ENCODE data around the gene BANF2. TPM values are rescaled to one million over a fixed set of nuclear protein-coding genes. Genes with fewer than 3 reads are reported as not detected.

The BANF2 gene
- total and polyA plus RNA-seq, 2 of the 13 experiments (the other 11 are each of a cell fraction or from before 2014, with no cell fraction given): 0.35 TPM; not detected in 1

GRCh38 chr20:17684077-17684888 is 15.5 kb upstream of the BANF2 start (continued):
- TF ChIP-seq KMT2A (CRISPR knock-in tag; IDR thresholded peaks at IDR 0.05): 0 out of 2 replicates have a peak, but pooled peaks have one; percentile 65
- no peak for TF ChIP-seq EHMT2 (IDR thresholded peaks at IDR 0.05; ENCODE audit: borderline replicate concordance, low read depth, low read length)
- TF ChIP-seq ZMYM3 (CRISPR knock-in tag; IDR thresholded peaks at IDR 0.05): peak; percentile 71
- TF ChIP-seq ZNF580 (CRISPR knock-in tag; IDR thresholded peaks at IDR 0.05; ENCODE audit: borderline replicate concordance, low read depth): peak; percentile 89
- TF ChIP-seq ZNF30 (CRISPR knock-in tag; IDR thresholded peaks at IDR 0.05): no peak
- peak; percentile 40; the same call in 1 of the 2 replicates for TF ChIP-seq ZNF224 (CRISPR knock-in tag; IDR thresholded peaks at IDR 0.05)
- peak; percentile 93 for TF ChIP-seq ZBTB34 (CRISPR knock-in tag; IDR thresholded peaks at IDR 0.05)
- peak; percentile 58; the same call in 1 of the 2 replicates for TF ChIP-seq ZSCAN12 (CRISPR knock-in tag; IDR thresholded peaks at IDR 0.05)
- no peak for TF ChIP-seq ZNF143 (CRISPR knock-in tag; IDR thresholded peaks at IDR 0.05)
- TF ChIP-seq SP1 (IDR thresholded peaks at IDR 0.05): no peak
- TF ChIP-seq SP1 (CRISPR knock-in tag; IDR thresholded peaks at IDR 0.05): no peak
- peak; percentile 42 for TF ChIP-seq SMC3 (IDR thresholded peaks at IDR 0.05; ENCODE audit: low read length)
- TF ChIP-seq KMT2B (CRISPR knock-in tag; IDR thresholded peaks at IDR 0.05): peak; percentile 69; the same call in 1 of the 2 replicates
- no peak for TF ChIP-seq SMARCE1 (IDR thresholded peaks at IDR 0.05; ENCODE audit: borderline replicate concordance)
- peak; percentile 99 for TF ChIP-seq HMG20A (CRISPR knock-in tag; IDR thresholded peaks at IDR 0.05; ENCODE audit: borderline replicate concordance)
- TF ChIP-seq SKI (IDR thresholded peaks at IDR 0.05; ENCODE audit: partially characterized antibody): peak; percentile 94
- TF ChIP-seq ZBTB4 (CRISPR knock-in tag; IDR thresholded peaks at IDR 0.05; ENCODE audit: borderline replicate concordance): peak; percentile 78
- no peak for TF ChIP-seq MBD4 (IDR thresholded peaks at IDR 0.05; ENCODE audit: borderline replicate concordance, low read length)
- peak; percentile 99 for TF ChIP-seq ZGPAT (CRISPR knock-in tag; IDR thresholded peaks at IDR 0.05)
- TF ChIP-seq ZNF672 (CRISPR knock-in tag; IDR thresholded peaks at IDR 0.05): no peak
- TF ChIP-seq THYN1 (CRISPR knock-in tag; IDR thresholded peaks at IDR 0.05; ENCODE audit: borderline replicate concordance, low read depth): no peak

All from HepG2 (cell line).